ENCODE results near the gene SMYD3. TPM values are rescaled to one million over a fixed set of nuclear protein-coding genes. Genes with fewer than 3 reads are reported as not detected.

Gene SMYD3
- total RNA-seq, 1 donor, result 171 TPM

GRCh38 chr1:246261639-246262038 lies 245.4 kb downstream of the SMYD3 start:
- DNase-seq (ENCODE audit: insufficient read length, low spot score, missing footprints), result no peak
- H3K9me3 ChIP-seq (ENCODE audit: low read depth, low read length), result no peaks in the 10 kb centered on the region
- TF ChIP-seq CTCF (IDR thresholded peaks at IDR 0.05; ENCODE audit: extremely low read depth, low read depth, low read length), result peak; percentile 40
- H3K36me3 ChIP-seq (ENCODE audit: insufficient read depth, low read length), result no peaks in the 10 kb centered on the region
- H4K20me1 ChIP-seq (ENCODE audit: insufficient read depth, low read length), result no peaks in the 10 kb centered on the region
- H2AFZ ChIP-seq (ENCODE audit: low read length), result no peak overlapping the region
- no peaks in the 10 kb centered on the region for H3K79me2 ChIP-seq (ENCODE audit: insufficient read depth, low read length)
- H3K4me1 ChIP-seq (ENCODE audit: insufficient read depth, low read length), result no peaks in the 10 kb centered on the region
- no peak overlapping the region for H3K27ac ChIP-seq (ENCODE audit: low read depth, low read length)
- no peak overlapping the region for H3K4me2 ChIP-seq (ENCODE audit: insufficient read depth, low read length)
- H3K4me3 ChIP-seq (ENCODE audit: insufficient read depth, low read length), result no peak overlapping the region
- H3K27me3 ChIP-seq (ENCODE audit: insufficient read depth, low read length), result no peaks in the 10 kb centered on the region

- DNase-seq (ENCODE audit: insufficient read length, low spot score, missing footprints), result no peak
- no peaks in the 10 kb centered on the region for H3K36me3 ChIP-seq (ENCODE audit: insufficient read depth, low read length)
- no peaks in the 10 kb centered on the region for H3K4me1 ChIP-seq (ENCODE audit: insufficient read depth, low read length)
- no peaks in the 10 kb centered on the region for H4K20me1 ChIP-seq (ENCODE audit: insufficient read depth, low read length)
- H3K4me2 ChIP-seq (ENCODE audit: insufficient read depth, low read length), result no peak overlapping the region
- no peaks in the 10 kb centered on the region for H3K79me2 ChIP-seq (ENCODE audit: insufficient read depth, low read length)
- H2AFZ ChIP-seq (ENCODE audit: low read length), result no peak overlapping the region
- TF ChIP-seq CTCF (IDR thresholded peaks at IDR 0.05; ENCODE audit: extremely low read depth, low read depth, low read length), result no peak
- H3K9me3 ChIP-seq (ENCODE audit: low read depth, low read length), result no peaks in the 10 kb centered on the region
- H3K27me3 ChIP-seq (ENCODE audit: insufficient read depth, low read length), result no peaks in the 10 kb centered on the region
- H3K4me3 ChIP-seq (ENCODE audit: insufficient read depth, low read length), result no peak overlapping the region
- no peak overlapping the region for H3K27ac ChIP-seq (ENCODE audit: low read depth, low read length)
Measured at GRCh38 chr1:246258250-246258649, 248.8 kb downstream of the SMYD3 start.

DNA sequence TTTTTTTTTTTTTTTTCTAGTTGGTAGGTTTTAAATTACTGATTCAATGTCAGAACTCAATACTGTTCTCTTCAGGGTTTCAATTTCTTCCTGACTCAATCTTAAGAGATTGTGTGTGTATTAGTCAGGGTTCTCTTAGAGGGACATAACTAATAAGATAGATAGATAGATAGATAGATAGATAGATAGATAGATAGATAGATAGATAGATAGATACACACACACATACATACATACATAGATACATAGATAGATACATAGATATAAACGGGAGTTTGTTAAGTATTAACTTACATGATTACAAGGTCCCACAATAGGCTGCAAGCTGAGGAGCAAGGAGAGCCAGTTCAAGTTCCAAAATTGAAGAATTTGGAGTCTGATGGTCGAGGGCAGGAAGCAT lies 251.3 kb downstream of the SMYD3 start:
- Histone ChIP-seq H3K79me2 (ENCODE audit: insufficient read depth, low read length) (no peaks in the 10 kb centered on the region), H3K9me3 (ENCODE audit: low read depth, low read length) (no peaks in the 10 kb centered on the region), H3K4me3 (ENCODE audit: insufficient read depth, low read length) (no peak overlapping the region), H3K36me3 (ENCODE audit: insufficient read depth, low read length) (no peaks in the 10 kb centered on the region), H4K20me1 (ENCODE audit: insufficient read depth, low read length) (no peaks in the 10 kb centered on the region), H3K27me3 (ENCODE audit: insufficient read depth, low read length) (no peaks in the 10 kb centered on the region), H3K4me2 (ENCODE audit: insufficient read depth, low read length) (no peak overlapping the region), H3K4me1 (ENCODE audit: insufficient read depth, low read length) (no peaks in the 10 kb centered on the region), H3K27ac (ENCODE audit: low read depth, low read length) (no peak overlapping the region), H2AFZ (ENCODE audit: low read length) (no peak overlapping the region)
- DNase-seq (ENCODE audit: insufficient read length, low spot score, missing footprints), result no peak
- TF ChIP-seq CTCF (IDR thresholded peaks at IDR 0.05; ENCODE audit: extremely low read depth, low read depth, low read length), result no peak

DNA sequence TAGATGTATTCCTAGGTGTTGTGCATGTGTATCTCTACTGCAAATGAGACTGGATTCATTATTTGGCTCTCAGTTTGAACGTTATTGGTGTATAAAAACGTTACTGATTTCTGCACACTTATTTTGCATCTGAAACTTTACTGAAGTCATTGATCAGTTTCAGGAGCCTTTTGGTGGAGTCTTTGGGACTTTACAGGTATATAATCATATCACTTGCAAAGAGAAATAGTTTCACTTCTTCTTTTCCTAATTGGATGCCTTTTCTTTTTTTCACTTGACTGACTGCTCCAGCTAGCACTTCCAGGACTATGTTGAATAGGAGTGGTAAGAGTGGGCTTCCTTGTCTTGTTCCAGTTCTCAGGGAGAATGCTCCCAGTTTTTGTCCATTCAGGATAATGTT lies 252.2 kb downstream of the SMYD3 start:
- no peaks in the 10 kb centered on the region for H3K9me3 ChIP-seq (ENCODE audit: low read depth, low read length)
- H3K27me3 ChIP-seq (ENCODE audit: insufficient read depth, low read length), result no peaks in the 10 kb centered on the region
- no peak overlapping the region for H3K27ac ChIP-seq (ENCODE audit: low read depth, low read length)
- TF ChIP-seq CTCF (IDR thresholded peaks at IDR 0.05; ENCODE audit: extremely low read depth, low read depth, low read length), result no peak
- H3K79me2 ChIP-seq (ENCODE audit: insufficient read depth, low read length), result no peaks in the 10 kb centered on the region
- H3K4me3 ChIP-seq (ENCODE audit: insufficient read depth, low read length), result no peak overlapping the region
- H4K20me1 ChIP-seq (ENCODE audit: insufficient read depth, low read length), result no peaks in the 10 kb centered on the region
- DNase-seq (ENCODE audit: insufficient read length, low spot score, missing footprints), result no peak
- no peak overlapping the region for H3K4me2 ChIP-seq (ENCODE audit: insufficient read depth, low read length)
- no peaks in the 10 kb centered on the region for H3K36me3 ChIP-seq (ENCODE audit: insufficient read depth, low read length)
- H3K4me1 ChIP-seq (ENCODE audit: insufficient read depth, low read length), result no peaks in the 10 kb centered on the region
- no peak overlapping the region for H2AFZ ChIP-seq (ENCODE audit: low read length)
